ENCODE measurements around the gene DOCK6. TPM values are rescaled to one million over a fixed set of nuclear protein-coding genes. Genes with fewer than 3 reads are reported as not detected.

DOCK6 gene
- total RNA-seq, 1 experiment from 2014 or later = 82.4 TPM

- H3K4me1 ChIP-seq (ENCODE audit: control insufficient read depth in 1 of 2, insufficient read depth in 2 of 2, low read length in 2 of 2) = peaks cover 18 to 30% of the 10 kb centered on the region in 2 experiments
- no peak within 1 kb of the TSS for H3K4me3 ChIP-seq (replicated peaks in 1 of 2; ENCODE audit: low read depth in 1 of 2, low read length in 2 of 2)
- H4K20me1 ChIP-seq (ENCODE audit: insufficient read depth) = no peaks in the 10 kb centered on the region
- ChIA-PET POLR2A (interaction anchor here (1.6 kb wide), 1 partner anchor 86 kb away, joined by 3 read pairs; no protein-coding TSS in a partner anchor), CTCF (interaction anchor here (1.0 to 2.6 kb wide), 2 partner anchors 9 to 86 kb away, joined by 3 to 10 read pairs; no protein-coding TSS in a partner anchor), RAD21 (ENCODE audit: low non-redundant PET in 1 of 2, low total read pairs in 2 of 2, uncharacterized antibody in 2 of 2, unreplicated experiment in 2 of 2) (no interaction called here)
- intact Hi-C loops (cut with micrococcal nuclease) = loop anchor here (2.0 kb wide), 1 partner anchor 187 kb away; no protein-coding TSS in a partner anchor
- no peaks in the 10 kb centered on the region for H3K9me2 ChIP-seq (ENCODE audit: insufficient read depth)
- H3K36me3 ChIP-seq (ENCODE audit: control insufficient read depth in 1 of 2, insufficient read depth in 2 of 2, low read length in 2 of 2) = no peaks in the 10 kb centered on the region
- H2AFZ ChIP-seq (ENCODE audit: low read depth, low read length, poor library complexity, severe bottlenecking) = peak within 1 kb of the TSS; percentile 23
- no peaks in the 10 kb centered on the region for H3K27me3 ChIP-seq (ENCODE audit: insufficient read depth, low read length)
- ATAC-seq (no peak), DNase-seq (ENCODE audit: low read depth, low spot score) (no peak)
- TF ChIP-seq EGR1 (IDR thresholded peaks at IDR 0.05; ENCODE audit: low read depth) (no peak), CTCF (IDR thresholded peaks at IDR 0.05 in 2 of 3, conservative IDR thresholded peaks at IDR 0.05 in 1 of 3; ENCODE audit: borderline replicate concordance in 1 of 3, insufficient read depth in 1 of 3, low read depth in 2 of 3, low read length in 2 of 3) (peak; percentile 11 to 33 (median 20); a peak in 3 of 6 replicates), RAD21 (IDR thresholded peaks at IDR 0.05; ENCODE audit: low read depth) (peak; percentile 46)
- H3K9me3 ChIP-seq (ENCODE audit: control insufficient read depth in 1 of 2, insufficient read depth in 1 of 2, low read depth in 1 of 2, low read length in 2 of 2) = no peaks in the 10 kb centered on the region
- no TSS peak for BruUV-seq (replicated peaks)
- H3K9ac ChIP-seq (ENCODE audit: low read length) = no peak within 1 kb of the TSS
- H3K4me2 ChIP-seq (ENCODE audit: low read length) = peak within 1 kb of the TSS; percentile 6; the same call in 1 of the 2 replicates
- H3K27ac ChIP-seq (ENCODE audit: low read depth, low read length) = no peak within 1 kb of the TSS
- no peaks in the 10 kb centered on the region for H3K79me2 ChIP-seq (ENCODE audit: insufficient read depth, low read length)
These were observed 33.4 kb upstream of the DOCK6 start, which contains the start of gene TSPAN16 for GRCh38 chr19:11295665-11296245. TSS of gene TSPAN16 (plus strand) at chr19:11296160. CDS start at chr19:11296298, 138 bp downstream.

- Histone ChIP-seq H3K4me3 (replicated peaks in 1 of 2; ENCODE audit: low read depth in 1 of 2, low read length in 2 of 2) (no peak overlapping the region), H3K4me2 (ENCODE audit: low read length) (0 out of 2 replicates have a peak overlapping the region, but pooled peaks have one; percentile 6), H3K36me3 (ENCODE audit: control insufficient read depth in 1 of 2, insufficient read depth in 2 of 2, low read length in 2 of 2) (no peaks in the 10 kb centered on the region), H3K27ac (ENCODE audit: low read depth, low read length) (no peak overlapping the region), H2AFZ (ENCODE audit: low read depth, low read length, poor library complexity, severe bottlenecking) (no peak overlapping the region), H3K9ac (ENCODE audit: low read length) (no peak overlapping the region), H3K9me2 (ENCODE audit: insufficient read depth) (no peaks in the 10 kb centered on the region), H3K9me3 (ENCODE audit: control insufficient read depth in 1 of 2, insufficient read depth in 1 of 2, low read depth in 1 of 2, low read length in 2 of 2) (no peaks in the 10 kb centered on the region), H4K20me1 (ENCODE audit: insufficient read depth) (no peaks in the 10 kb centered on the region), H3K79me2 (ENCODE audit: insufficient read depth, low read length) (no peaks in the 10 kb centered on the region), H3K27me3 (ENCODE audit: insufficient read depth, low read length) (no peaks in the 10 kb centered on the region), H3K4me1 (ENCODE audit: control insufficient read depth in 1 of 2, insufficient read depth in 2 of 2, low read length in 2 of 2) (peaks cover 18 to 30% of the 10 kb centered on the region in 2 experiments)
- no TSS peak for BruUV-seq (replicated peaks)
- CTCF ChIA-PET = interaction anchor here (1.0 to 2.6 kb wide), 2 partner anchors 9 to 87 kb away, joined by 3 to 10 read pairs; no protein-coding TSS in a partner anchor
- POLR2A ChIA-PET = interaction anchor here (1.6 kb wide), 1 partner anchor 86 kb away, joined by 3 read pairs; no protein-coding TSS in a partner anchor
- intact Hi-C loops (cut with micrococcal nuclease) = loop anchor here (2.0 kb wide), 1 partner anchor 188 kb away; no protein-coding TSS in a partner anchor
- DNase-seq (ENCODE audit: low read depth, low spot score) (no peak), ATAC-seq (no peak)
- RAD21 ChIA-PET (ENCODE audit: low non-redundant PET in 1 of 2, low total read pairs in 2 of 2, uncharacterized antibody in 2 of 2, unreplicated experiment in 2 of 2) = no interaction called here
- TF ChIP-seq POLR2AphosphoS5 (IDR thresholded peaks at IDR 0.05; ENCODE audit: low read depth, low read length) (no peak), SP1 (IDR thresholded peaks at IDR 0.05; ENCODE audit: low read depth) (no peak), TCF7L2 (IDR thresholded peaks at IDR 0.05; ENCODE audit: borderline replicate concordance, extremely low read depth, insufficient read depth, insufficient read length) (no peak), CEBPB (IDR thresholded peaks at IDR 0.05; ENCODE audit: low read depth) (no peak), MAX (IDR thresholded peaks at IDR 0.05) (no peak), EZH2phosphoT487 (IDR thresholded peaks at IDR 0.05; ENCODE audit: borderline replicate concordance) (no peak), EGR1 (IDR thresholded peaks at IDR 0.05; ENCODE audit: low read depth) (no peak), YY1 (IDR thresholded peaks at IDR 0.05; ENCODE audit: extremely low read depth, insufficient replicate concordance, low read depth, low read length) (no peak), SRF (IDR thresholded peaks at IDR 0.05; ENCODE audit: low read depth) (no peak), POLR2A (IDR thresholded peaks at IDR 0.05; ENCODE audit: borderline replicate concordance, extremely low read depth, insufficient read depth, insufficient read length) (no peak), FOSL1 (IDR thresholded peaks at IDR 0.05; ENCODE audit: low read depth) (no peak)
- TF ChIP-seq, protein P1, sequence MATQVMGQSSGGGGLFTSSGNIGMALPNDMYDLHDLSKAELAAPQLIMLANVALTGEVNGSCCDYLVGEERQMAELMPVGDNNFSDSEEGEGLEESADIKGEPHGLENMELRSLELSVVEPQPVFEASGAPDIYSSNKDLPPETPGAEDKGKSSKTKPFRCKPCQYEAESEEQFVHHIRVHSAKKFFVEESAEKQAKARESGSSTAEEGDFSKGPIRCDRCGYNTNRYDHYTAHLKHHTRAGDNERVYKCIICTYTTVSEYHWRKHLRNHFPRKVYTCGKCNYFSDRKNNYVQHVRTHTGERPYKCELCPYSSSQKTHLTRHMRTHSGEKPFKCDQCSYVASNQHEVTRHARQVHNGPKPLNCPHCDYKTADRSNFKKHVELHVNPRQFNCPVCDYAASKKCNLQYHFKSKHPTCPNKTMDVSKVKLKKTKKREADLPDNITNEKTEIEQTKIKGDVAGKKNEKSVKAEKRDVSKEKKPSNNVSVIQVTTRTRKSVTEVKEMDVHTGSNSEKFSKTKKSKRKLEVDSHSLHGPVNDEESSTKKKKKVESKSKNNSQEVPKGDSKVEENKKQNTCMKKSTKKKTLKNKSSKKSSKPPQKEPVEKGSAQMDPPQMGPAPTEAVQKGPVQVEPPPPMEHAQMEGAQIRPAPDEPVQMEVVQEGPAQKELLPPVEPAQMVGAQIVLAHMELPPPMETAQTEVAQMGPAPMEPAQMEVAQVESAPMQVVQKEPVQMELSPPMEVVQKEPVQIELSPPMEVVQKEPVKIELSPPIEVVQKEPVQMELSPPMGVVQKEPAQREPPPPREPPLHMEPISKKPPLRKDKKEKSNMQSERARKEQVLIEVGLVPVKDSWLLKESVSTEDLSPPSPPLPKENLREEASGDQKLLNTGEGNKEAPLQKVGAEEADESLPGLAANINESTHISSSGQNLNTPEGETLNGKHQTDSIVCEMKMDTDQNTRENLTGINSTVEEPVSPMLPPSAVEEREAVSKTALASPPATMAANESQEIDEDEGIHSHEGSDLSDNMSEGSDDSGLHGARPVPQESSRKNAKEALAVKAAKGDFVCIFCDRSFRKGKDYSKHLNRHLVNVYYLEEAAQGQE (IDR thresholded peaks at IDR 0.05; ENCODE audit: low read depth) = no peak
These were observed 32.9 kb upstream of the DOCK6 start for GRCh38 chr19:11295180-11295579.
